Transverse colon (tissue), 4 donors: ENCODE measurements around the gene PRKAR1B. TPM values are rescaled to one million over a fixed set of nuclear protein-coding genes. Genes with fewer than 3 reads are reported as not detected.

Experiments
- DNase-seq: peaks from one replicate; pipeline ENCODE4 v3.0.0-alpha.2; 2019
- H3K27ac ChIP-seq, 4 donors: fragments of 200-600 bp; sonication (generic); 2 replicates each; pipeline ENCODE4 v1.5.1; 2016 to 2018; ENCODE audit warnings: inconsistent platforms in 4 of 4
- H3K27me3 ChIP-seq: fragments of 200-600 bp; sonication (generic); 2 replicates; pipeline ENCODE4 v1.5.1; 2017; ENCODE audit warnings: inconsistent platforms
- H3K36me3 ChIP-seq, 4 donors: fragments of 200-600 bp; sonication (generic); 2 replicates each; pipeline ENCODE4 v1.5.1; 2017 to 2019; ENCODE audit warnings: inconsistent platforms in 4 of 4
- H3K4me1 ChIP-seq, 4 donors: fragments of 200-600 bp; sonication (generic); 2 replicates each; pipeline ENCODE4 v1.5.1; 2017 to 2020; ENCODE audit warnings: inconsistent platforms in 4 of 4
- H3K4me3 ChIP-seq, 4 donors: fragments of 200-600 bp; sonication (generic); 1 replicate in 1 of 4; 2 replicates in 3 of 4; pipeline versions ENCODE4 v1.5.1 to v1.6.1; 2017 to 2019; ENCODE audit warnings: inconsistent platforms in 4 of 4
- H3K9me3 ChIP-seq, 2 donors: fragments of 200-600 bp; sonication (generic); 2 replicates each; pipeline ENCODE4 v1.5.1; 2017 to 2019; ENCODE audit warnings: inconsistent platforms in 2 of 2
- EP300 ChIP-seq: sonication (generic); formaldehyde crosslinking; IDR thresholded peaks from one replicate; pipeline ENCODE4 v1.6.1; 2017; ENCODE audit warnings: antibody characterized with exemption, low read depth
- POLR2A ChIP-seq: fragments of 450-650 bp; IDR thresholded peaks from one replicate; pipeline ENCODE4 v1.6.1; 2016; ENCODE audit warnings: antibody characterized with exemption, mild to moderate bottlenecking, moderate library complexity
- POLR2AphosphoS5 ChIP-seq, 3 donors: sonication (generic); formaldehyde crosslinking; IDR thresholded peaks; one replicate each; pipeline ENCODE4 v1.6.1; 2016; ENCODE audit warnings: antibody characterized with exemption in 3 of 3
- WGBS, 2 donors: methylation state at CpG; one replicate each; pipeline ENCODE4 v1.1.5; 2018; ENCODE audit warnings: low coverage in 1 of 2; 5-methylcytosine and 5-hydroxymethylcytosine counted together
- in situ Hi-C, 4 donors: fragments of 200-750 bp; cut with MboI; loops; one replicate each; pipeline versions ENCODE4 v1.15.0 to v1.15.1; 2017; ENCODE audit warnings: low sequenced_read_pairs in 3 of 4, low pct_ligation_motif_present in 1 of 4, low pct_unique_long_range_greater_than_20kb in 1 of 4
- intact Hi-C: fragments of 100-400 bp; cut with DNase I; formaldehyde crosslinking; loops from one replicate; pipeline ENCODE4 v1.15.1; 2023; ENCODE audit warnings: low total_unique reads
- total RNA-seq, 4 donors: library from RNA; depleted of rRNA; stranded (reverse); fragments of >200 nt; gene quantifications; one replicate each; pipeline ENCODE4 v1.1.0, GENCODE V29; 2016
- TF ChIP-seq, protein P1 (sequence below), 5 experiments: fragments of 200-600 bp in 3 of 5; fragments of 450-650 bp in 2 of 5; sonication (generic) in 3 of 5; IDR thresholded peaks; 1 replicate in 2 of 5; 2 replicates in 3 of 5; pipeline ENCODE4 v1.5.1; 2016 to 2017; ENCODE audit warnings: antibody characterized with exemption in 5 of 5, inconsistent platforms in 3 of 5, mild to moderate bottlenecking in 2 of 5, moderate library complexity in 1 of 5

The PRKAR1B gene
- total RNA-seq, 4 donors from 2014 or later = 15.7 to 53.9 (median 16.9) TPM

DNA sequence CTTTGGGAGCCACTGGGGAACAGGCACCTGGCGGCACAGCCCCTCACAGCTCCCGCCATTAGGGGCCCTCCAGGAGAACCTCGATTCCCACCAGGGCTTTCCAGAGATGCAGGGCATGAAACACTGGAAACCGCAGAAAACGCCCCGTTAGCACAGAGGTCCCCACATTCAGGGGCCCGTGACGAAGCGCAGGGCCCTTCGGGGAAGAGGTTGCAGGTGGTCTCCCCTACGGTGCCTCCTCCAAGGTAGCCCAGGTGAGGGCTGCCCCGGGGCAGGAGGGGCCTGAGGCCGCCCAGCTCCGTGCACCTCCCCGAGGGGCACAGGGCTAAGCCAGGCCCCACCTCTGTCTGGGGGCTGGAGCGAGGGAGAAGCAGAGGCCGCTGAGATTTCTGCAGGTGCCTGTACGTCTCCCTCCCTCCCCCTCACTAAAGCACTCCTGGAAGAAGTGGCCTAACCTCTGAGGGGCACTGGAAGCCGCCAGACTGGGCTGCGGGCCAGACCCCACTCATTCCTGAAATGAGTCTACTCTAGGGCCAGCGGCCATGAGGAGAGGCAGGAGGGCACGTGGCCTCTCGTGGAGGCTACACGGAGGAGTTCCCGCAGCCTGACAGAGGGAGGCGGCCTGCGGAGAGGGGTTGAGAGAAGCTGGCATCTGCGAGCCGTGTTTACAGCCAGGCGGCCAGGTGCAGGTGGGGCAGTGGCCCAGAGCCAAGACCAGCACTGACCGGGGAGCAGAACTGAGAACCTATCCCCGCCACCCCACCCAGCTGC, 214.4 kb downstream of the PRKAR1B start:
- TF ChIP-seq EP300 (no peak), POLR2A (no peak), POLR2AphosphoS5 (IDR thresholded peaks at IDR 0.05) (peak in 1 of 3 donors; percentile 52)
- TF ChIP-seq, protein P1, sequence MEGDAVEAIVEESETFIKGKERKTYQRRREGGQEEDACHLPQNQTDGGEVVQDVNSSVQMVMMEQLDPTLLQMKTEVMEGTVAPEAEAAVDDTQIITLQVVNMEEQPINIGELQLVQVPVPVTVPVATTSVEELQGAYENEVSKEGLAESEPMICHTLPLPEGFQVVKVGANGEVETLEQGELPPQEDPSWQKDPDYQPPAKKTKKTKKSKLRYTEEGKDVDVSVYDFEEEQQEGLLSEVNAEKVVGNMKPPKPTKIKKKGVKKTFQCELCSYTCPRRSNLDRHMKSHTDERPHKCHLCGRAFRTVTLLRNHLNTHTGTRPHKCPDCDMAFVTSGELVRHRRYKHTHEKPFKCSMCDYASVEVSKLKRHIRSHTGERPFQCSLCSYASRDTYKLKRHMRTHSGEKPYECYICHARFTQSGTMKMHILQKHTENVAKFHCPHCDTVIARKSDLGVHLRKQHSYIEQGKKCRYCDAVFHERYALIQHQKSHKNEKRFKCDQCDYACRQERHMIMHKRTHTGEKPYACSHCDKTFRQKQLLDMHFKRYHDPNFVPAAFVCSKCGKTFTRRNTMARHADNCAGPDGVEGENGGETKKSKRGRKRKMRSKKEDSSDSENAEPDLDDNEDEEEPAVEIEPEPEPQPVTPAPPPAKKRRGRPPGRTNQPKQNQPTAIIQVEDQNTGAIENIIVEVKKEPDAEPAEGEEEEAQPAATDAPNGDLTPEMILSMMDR (IDR thresholded peaks at IDR 0.05) = no peak
- H3K27ac ChIP-seq = peak overlapping the region; percentile 50 to 97 (median 82)
- DNase-seq = peak; percentile 84
- 64% methylated on average over 21 of the region's 32 CpGs; no CpG with 5 or more reads in 1 of the 2 donors for WGBS, 2 donors
- H3K4me3 ChIP-seq = no peak overlapping the region
- H3K27me3 ChIP-seq = no peaks in the 10 kb centered on the region
- intact Hi-C loops = loop anchor here (10.0 kb wide), 2 partner anchors 212 to 262 kb away; partner anchors contain the start of genes DNAAF5 and PRKAR1B
- peaks cover 0 to 13% (median 0%) of the 10 kb centered on the region in 4 donors for H3K36me3 ChIP-seq
- in situ Hi-C loops = no loop called here
- H3K4me1 ChIP-seq = peaks cover 32 to 53% (median 51%) of the 10 kb centered on the region in 4 donors
- no peaks in the 10 kb centered on the region for H3K9me3 ChIP-seq

DNA sequence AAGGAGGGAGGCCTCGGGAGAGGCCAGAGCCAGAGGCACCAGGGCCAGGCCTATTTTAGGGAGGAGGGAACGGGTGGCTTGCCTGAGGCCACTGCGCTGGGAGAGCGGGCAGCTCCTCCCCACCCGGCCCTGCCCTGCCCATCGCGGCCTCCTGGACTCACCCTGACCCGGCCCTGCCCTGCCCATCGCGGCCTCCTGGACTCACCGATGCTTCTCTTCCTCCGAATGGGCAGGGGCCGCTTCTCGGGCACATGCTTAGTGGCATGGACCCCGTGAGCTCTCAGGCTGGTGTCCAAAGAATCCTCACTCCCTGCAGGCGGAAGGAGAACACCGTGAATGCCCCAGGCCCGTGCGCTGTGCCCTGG, 215.0 kb downstream of the PRKAR1B start:
- in situ Hi-C loops = no loop called here
- H3K9me3 ChIP-seq = no peaks in the 10 kb centered on the region
- no peaks in the 10 kb centered on the region for H3K27me3 ChIP-seq
- H3K36me3 ChIP-seq = peaks cover 0 to 13% (median 0%) of the 10 kb centered on the region in 4 donors
- DNase-seq = no peak
- intact Hi-C loops = loop anchor here (10.0 kb wide), 2 partner anchors 213 to 263 kb away; partner anchors contain the start of genes DNAAF5 and PRKAR1B
- peaks cover 32 to 53% (median 51%) of the 10 kb centered on the region in 4 donors for H3K4me1 ChIP-seq
- H3K27ac ChIP-seq = peak overlapping the region in 3 of 4 donors; percentile 50 to 97 (median 69)
- TF ChIP-seq POLR2A = no peak
- TF ChIP-seq POLR2AphosphoS5 (IDR thresholded peaks at IDR 0.05) = no peak
- TF ChIP-seq, protein P1 (IDR thresholded peaks at IDR 0.05) = no peak
- TF ChIP-seq EP300 = no peak
- H3K4me3 ChIP-seq = no peak overlapping the region
- 88% methylated on average over 4 of the region's 19 CpGs; no CpG with 5 or more reads in 1 of the 2 donors for WGBS, 2 donors

DNA sequence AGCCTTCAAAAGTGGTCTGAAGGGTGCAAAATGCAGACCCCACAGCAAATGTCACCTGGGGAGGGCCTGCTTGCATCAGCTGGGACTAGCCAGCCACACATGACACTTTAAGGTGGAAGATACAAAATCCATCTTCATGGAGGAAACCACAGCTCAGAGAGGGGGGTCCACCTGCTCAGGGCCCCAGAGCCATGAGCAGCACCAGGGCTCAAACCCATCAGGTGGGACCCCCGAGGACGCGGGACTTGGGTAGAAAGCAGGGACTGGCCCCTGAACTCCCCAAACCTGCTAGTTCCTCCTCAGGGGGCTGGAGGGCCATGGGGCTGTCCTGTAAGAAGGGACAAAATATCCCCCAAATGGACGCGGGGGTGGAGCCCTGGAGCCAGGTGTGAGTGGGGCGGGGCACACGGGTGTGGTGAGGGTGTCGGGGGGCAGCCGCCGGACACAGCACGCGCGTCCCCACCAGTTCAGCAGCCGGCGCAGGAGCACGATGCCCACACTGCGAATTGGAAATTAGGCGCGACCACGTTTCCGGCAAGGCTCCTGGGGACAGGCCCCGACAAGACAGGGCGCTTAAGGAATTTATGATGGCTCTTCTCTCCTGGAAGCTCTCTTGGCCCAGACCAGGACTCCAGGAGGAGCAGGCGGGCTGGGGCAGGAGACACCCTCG, 215.5 kb downstream of the PRKAR1B start:
- in situ Hi-C loops = no loop called here
- Histone ChIP-seq H3K4me1 (peaks cover 31 to 51% (median 50%) of the 10 kb centered on the region in 4 donors), H3K27ac (peak overlapping the region in 2 of 4 donors; percentile 50 to 97), H3K4me3 (no peak overlapping the region), H3K36me3 (peaks cover 0 to 13% (median 0%) of the 10 kb centered on the region in 4 donors), H3K27me3 (no peaks in the 10 kb centered on the region), H3K9me3 (no peaks in the 10 kb centered on the region)
- DNase-seq = no peak
- 87% methylated on average over 24 of the region's 25 CpGs; no CpG with 5 or more reads in 1 of the 2 donors for WGBS, 2 donors
- intact Hi-C loops = loop anchor here (10.0 kb wide), 2 partner anchors 213 to 263 kb away; partner anchors contain the start of genes DNAAF5 and PRKAR1B
- TF ChIP-seq POLR2A (no peak), POLR2AphosphoS5 (IDR thresholded peaks at IDR 0.05) (no peak), EP300 (no peak)

DNA sequence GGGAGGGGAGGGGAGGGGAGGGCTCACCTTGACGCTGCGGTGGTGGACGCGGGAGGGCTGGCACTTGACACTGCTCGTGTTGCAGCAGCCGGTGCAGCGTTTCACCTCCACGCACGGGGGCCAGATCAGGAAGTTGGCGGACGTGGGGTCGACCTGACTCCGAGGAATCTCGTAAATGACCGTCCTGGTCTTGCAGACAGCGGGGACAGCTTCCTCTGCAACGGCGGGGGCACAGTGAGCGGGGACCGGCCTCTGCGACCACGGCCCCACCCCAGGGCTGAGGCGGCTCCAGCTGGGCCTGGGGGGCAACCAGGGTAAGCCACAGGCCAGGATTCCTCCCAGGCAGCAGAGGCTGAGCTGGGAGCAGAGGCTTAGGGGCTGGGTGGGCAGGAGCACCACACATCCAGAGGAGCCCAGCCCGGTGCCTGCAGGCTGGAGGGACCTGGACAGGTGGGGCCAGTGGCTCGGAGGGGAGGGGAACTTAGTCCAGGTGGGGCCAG, 216.2 kb downstream of the PRKAR1B start:
- WGBS, 2 donors = 82 to 97% methylated on average over 5 to 23 of the region's 25 CpGs
- H3K4me1 ChIP-seq = peaks cover 24 to 44% (median 42%) of the 10 kb centered on the region in 4 donors
- H3K36me3 ChIP-seq = peaks cover 0 to 13% (median 0%) of the 10 kb centered on the region in 4 donors
- no peak overlapping the region for H3K27ac ChIP-seq
- intact Hi-C loops = loop anchor here (10.0 kb wide), 2 partner anchors 214 to 264 kb away; partner anchors contain the start of genes DNAAF5 and PRKAR1B
- DNase-seq = no peak
- in situ Hi-C loops = no loop called here
- no peak overlapping the region for H3K4me3 ChIP-seq
- H3K9me3 ChIP-seq = no peaks in the 10 kb centered on the region
- TF ChIP-seq EP300 = no peak
- no peaks in the 10 kb centered on the region for H3K27me3 ChIP-seq
